Fibroblast of peridontal ligament (primary cell): ENCODE measurements around the gene POGZ.
"Not testable (repeated sequence)": the region's sequence is repeated elsewhere in the genome, so short reads cannot be mapped to it uniquely, and the experiment has no call there.

Experiments
- DNase-seq: peaks from one replicate; pipeline ENCODE4 v3.0.0-alpha.2; 2010; ENCODE audit errors: extremely low read depth

The POGZ gene

GRCh38 chr1:151478140-151478812 is 19.0 kb upstream of the POGZ start:
- DNase-seq, result no peak

DNA sequence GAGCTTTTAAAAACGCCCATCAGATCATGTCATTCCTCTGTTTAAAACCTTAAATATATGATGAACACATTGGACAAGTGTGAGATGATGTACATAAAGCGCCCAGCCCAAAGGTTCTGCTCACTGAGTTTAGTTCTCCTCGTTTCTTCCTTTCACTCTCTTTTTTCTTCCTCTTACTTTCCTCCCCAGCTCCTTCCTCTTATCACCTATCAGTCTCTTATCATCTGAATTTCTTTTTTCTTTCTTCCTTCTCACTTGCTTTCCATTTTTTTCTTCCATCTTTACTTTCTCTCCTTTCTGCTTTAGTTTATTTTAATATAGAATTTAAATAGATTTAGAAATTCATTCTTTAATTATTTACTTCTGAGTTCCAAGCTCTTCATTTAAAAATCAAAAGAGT is 17.8 kb upstream of the POGZ start:
- no peak for DNase-seq

GRCh38 chr1:151476083-151476482 is 16.8 kb upstream of the POGZ start:
- no peak for DNase-seq

DNA sequence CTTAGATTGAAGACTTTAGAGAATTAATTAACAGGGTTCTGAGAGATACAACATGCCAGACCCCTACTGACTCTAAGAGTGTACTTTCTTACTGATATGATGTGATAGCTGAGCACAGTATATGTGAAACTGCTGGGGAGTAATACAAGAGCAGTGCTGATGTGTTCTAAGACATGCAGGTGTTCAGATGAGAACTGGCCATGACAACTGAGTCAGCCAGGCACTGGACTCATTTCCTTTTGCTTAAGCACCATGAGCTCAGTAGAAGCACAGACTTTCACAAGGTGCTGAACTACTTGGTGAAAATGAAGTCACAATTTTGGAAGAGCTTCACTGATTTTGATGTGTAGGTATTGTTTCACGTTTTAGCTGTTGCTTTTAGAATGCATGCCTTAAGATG is 15.9 kb upstream of the POGZ start:
- DNase-seq, result no peak

GRCh38 chr1:151474745-151475144 is 15.5 kb upstream of the POGZ start:
- no peak for DNase-seq

DNA sequence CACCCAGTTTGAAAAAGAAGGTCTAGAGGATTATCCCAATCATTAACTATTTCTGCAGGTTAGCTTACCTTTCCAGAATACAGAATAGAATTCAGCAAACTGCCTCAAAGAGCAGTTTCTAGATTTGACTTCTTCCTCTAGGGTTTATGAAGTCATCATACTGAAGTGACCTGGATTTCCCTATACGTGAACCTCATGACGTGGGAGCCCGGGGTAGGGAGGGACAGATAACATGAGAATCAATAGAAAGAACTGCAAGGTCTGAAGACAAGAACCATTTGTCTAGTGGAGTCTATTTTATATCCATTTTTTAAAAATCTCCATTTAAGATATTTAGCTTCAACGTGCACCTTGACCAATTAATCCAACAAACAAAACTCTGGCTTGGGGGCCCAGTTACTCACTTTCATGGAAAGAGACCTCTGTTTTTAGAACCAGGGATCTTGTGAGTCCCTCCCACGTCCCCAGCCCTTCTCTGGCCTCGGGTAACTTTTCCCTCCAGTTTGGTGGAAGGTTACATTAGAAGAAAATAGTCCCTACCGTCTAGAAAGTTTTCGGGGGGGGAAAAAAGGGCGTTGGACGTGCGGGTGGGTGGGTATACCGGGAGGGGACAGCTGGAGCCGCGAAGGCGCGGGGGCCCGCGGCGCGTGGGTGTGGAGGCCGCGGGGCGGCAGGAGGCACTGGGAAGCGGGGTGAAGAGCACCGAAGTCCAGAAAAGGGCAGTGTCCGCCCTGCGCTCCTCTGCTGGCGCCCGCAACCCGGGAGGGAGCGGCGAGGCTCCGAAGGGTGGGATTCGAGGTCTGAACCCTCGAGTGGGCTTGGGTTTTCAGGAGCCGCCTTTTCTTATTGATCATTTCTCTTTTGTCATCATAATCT is 13.8 kb upstream of the POGZ start:
- peak; percentile 62 for DNase-seq

DNA sequence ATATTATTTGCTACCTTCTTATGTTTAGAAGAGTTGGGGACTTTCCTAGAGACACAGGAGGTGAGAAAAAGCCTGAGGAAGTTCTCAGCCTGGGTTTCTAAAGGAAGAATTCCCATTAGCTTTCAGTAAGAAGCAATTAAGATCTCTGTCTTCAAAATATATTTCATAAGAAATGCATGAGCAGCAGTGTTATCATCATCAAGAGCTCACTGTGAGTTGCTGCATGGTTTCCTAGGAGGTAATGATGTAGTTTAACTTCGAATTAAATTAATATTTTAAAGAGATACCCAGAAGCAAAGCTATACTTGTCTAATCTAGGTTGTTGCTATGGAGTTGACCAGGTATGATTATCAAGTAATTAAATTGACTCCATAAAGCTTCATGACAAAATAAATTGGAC is 5.7 kb upstream of the POGZ start:
- DNase-seq, result no peak

DNA sequence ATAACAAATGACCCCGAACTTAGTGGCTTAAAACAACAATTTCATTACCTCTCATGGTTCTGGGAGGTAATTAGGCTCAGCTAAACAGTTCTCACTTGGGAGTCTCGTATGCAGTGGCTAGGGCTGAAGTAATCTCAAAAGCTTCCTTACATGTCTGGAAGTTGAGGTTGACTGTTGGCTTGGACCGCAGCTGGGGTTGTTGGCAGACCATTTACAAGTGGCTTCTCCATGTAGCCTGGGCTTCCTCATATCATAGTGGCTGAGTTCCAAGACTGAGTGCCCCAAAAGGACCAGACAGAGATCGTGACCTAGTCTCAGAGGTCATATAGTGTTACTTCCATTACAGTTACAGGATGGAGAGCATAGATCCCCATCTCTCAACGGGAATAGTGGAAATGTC is 2.4 kb upstream of the POGZ start:
- no peak for DNase-seq

- peak; percentile 48 for DNase-seq
These were observed 428 bp downstream of the POGZ start for GRCh38 chr1:151458802-151459330.

DNA sequence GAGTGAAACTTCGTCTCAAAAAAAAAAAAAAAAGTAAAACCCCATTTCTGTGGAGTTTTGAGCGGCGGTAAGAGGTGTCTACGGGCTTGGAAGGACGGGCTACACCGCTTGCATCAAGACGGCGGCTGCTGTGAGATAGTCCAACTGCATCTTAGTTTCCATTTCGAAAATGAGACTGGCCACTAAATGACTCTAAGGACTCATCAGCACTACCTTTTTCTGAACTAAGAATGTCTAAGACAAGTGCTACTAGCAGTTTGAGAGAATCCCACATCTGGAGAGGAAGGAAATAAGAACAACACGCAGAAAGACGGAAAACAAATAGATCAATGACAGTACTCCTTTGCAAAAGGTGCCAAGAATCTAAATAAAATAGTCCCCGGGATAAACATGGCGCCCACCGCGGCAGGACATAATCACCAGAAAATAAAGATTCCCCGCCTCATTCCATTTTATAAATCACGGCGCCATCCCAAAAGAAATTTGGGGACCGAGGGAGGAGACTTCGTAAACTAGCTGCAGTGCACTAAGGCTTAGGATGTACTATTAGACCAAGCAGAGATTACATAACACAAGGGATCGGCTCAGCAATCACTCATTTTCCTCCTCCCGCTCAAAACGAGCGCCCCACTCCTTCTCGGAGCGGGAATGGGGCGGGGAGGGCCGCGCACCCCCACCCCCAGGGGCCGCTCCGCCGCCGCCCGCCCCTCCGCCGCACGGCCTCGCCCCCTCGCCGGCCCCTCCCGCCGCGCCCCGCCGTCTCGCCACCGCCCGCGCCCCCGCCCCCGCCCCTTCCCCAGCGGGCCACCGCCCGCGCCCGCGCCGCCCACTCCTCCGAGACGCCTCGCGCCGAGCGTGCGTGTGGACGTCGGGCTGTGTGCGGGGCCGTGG is 1.1 kb downstream of the POGZ start:
- peak; percentile 92 for DNase-seq

GRCh38 chr1:151455966-151456365 is 3.3 kb downstream of the POGZ start:
- peak; percentile 75 for DNase-seq

- DNase-seq, result peak; percentile 85
These were observed 4.1 kb downstream of the POGZ start for GRCh38 chr1:151455231-151455630.

DNA sequence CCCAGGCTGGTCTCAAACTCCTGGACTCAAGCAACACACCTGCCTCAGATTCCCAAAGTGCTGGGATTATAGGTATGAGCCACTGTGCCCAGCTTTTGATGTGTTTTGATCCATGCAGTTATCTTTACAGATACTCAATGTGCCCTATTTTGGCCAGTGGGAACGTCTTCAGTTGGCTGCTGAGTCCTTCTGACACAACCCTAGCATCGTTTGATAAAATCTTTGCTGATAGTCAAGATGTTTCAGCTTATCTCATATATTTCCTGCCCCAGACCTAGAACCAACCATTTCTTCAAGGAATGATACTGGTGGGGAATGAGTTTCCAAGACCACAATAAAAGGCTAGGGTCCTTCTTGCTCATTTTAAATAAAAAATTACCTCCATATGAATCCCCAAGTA is 11.6 kb downstream of the POGZ start:
- DNase-seq, result no peak

- no peak for DNase-seq
These were observed 14.5 kb downstream of the POGZ start for GRCh38 chr1:151444783-151445177.

DNA sequence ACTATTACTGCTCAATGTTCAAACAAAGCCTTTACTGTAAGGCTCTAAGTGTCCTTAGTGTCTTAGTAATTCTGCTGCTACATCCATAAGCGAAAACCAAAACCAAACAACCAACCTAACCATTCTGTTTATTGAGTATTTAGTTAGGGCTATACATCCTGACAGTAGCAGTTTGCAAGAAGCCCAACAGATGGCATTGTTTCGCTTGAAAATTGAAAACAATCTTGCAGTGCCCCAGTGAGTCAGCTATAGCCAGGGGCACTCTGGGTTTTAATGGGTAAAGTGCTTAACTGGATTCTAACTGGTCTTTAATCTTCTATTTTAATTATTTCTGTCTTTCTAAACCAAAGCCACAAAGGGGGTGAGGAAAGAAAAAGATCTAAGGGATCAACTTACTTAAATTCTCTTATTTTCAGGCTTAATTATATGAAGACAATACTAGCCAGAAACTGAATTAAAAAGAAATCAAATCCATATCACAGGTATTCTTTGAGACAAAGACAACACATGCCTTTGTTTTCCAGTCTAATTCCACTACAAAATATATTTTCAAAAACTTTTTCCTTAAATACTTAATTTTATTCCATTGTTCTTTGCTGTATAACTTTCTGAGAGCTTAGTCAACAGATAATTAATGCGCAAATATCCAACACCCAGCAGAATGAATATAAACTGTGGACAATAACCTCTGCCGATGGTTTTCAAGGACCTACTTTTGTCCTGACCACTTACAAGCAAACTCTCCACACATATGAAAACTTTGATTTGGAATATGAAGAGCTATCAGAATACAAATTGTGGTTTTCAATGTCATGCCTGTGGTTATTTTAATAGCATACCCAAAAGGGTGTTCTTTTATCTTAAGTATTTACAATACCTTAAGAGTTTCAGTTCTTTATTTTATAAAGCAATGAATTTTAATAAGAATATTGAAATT is 15.2 kb downstream of the POGZ start:
- DNase-seq, result peak; percentile 92

DNA sequence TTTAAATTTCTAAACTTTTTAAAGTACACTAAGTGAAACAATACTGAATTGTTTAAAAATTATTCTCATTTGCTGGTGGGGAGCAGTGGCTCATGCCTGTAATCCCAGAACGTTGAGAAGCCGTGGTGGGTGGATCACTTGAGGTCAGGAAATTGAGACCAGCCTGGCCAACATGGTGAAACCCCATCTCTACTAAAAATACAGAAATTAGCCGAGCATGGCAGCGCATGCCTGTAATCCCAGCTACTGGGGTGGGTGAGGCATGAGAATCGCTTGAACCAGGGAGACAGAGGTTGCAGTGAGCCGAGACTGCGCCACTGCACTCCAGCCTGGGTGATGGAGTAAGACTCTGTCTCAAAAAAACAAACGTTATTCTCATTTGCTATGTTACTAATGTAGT is 21.9 kb downstream of the POGZ start:
- DNase-seq, result peak; percentile 62

GRCh38 chr1:151436985-151437384 is 22.3 kb downstream of the POGZ start:
- DNase-seq, result no peak

- peak; percentile 18 for DNase-seq
These were observed 24.1 kb downstream of the POGZ start for GRCh38 chr1:151435174-151435573.

DNA sequence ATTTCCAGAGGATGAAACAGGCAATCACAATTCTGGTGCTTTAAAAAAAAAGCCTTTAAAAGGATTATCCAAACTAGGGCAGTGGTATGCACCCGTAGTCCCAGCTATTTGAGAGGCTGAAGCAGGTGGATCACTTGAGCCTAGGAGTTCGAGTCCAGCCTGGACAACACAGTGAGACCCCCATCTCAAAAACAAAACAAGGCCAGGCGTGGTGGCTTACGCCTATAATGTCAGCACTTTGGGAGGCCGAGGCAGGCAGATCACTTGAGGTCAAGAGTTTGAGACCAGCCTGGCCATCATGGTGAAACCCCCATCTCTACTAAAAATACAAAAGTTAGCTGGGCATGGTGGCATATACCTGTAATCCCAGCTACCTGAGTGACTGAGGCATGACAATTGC is 25.5 kb downstream of the POGZ start:
- not testable (repeated sequence) for DNase-seq

GRCh38 chr1:151428068-151428467 is 31.2 kb downstream of the POGZ start:
- DNase-seq, result no peak

- no peak for DNase-seq
These were observed 34.2 kb downstream of the POGZ start for GRCh38 chr1:151425103-151425502.
